ENCODE results near the gene FBN2. TPM values are rescaled to one million over a fixed set of nuclear protein-coding genes. Genes with fewer than 3 reads are reported as not detected.

FBN2 gene
- polyA plus RNA-seq, 1 donor from 2014 or later, result not detected

DNA sequence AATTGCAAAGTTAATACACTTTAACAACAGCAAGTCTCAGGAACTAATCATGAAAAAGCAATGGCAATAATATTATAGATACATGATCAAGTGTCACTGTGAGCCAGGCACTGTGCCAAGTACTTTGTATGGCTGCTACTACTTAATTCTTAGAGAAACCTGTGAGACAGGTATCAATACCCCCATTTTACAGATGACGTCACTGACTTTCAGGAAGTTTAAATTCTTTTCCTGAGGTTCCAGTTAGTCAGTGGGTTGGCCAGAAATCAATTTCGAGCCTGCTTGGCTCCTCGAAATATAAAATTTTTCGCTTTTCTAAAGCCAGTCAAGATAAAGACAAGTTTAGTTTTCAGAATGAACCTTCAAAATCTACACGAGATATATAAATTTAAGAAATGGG lies 324.2 kb downstream of the FBN2 start:
- Mint-ChIP-seq H3K4me1 (peaks cover 0 to 2% (median 0%) of the 10 kb centered on the region in 3 donors), H3K9me3 (no peaks in the 10 kb centered on the region)

DNA sequence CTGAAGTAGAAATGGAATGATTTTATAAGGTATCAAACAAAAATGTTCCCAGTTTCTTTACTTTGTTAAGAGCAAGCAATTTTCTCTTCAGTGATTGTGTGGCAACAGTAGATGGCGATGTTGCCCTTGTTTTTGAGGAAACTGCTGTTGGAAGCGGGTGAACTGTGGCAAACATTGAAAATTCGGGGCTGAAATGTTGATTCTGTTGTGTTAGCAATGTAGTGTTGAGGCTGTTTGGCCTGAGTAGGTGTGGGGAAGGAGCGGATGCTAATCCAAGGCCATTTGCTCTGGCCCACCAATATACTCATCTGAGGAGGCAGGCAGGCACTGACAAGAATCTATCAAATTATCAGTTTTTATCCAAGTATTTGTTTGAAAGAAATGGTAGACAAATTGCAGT lies 324.7 kb downstream of the FBN2 start:
- H3K27ac Mint-ChIP-seq, result no peak overlapping the region

More for the DNA sequence above, 324.2 kb downstream of the FBN2 start:
- Mint-ChIP-seq H3K27me3 (peaks cover 2% of the 10 kb centered on the region), H3K36me3 (no peaks in the 10 kb centered on the region), H3K27ac (no peak overlapping the region), H3K4me3 (no peak overlapping the region)

DNA sequence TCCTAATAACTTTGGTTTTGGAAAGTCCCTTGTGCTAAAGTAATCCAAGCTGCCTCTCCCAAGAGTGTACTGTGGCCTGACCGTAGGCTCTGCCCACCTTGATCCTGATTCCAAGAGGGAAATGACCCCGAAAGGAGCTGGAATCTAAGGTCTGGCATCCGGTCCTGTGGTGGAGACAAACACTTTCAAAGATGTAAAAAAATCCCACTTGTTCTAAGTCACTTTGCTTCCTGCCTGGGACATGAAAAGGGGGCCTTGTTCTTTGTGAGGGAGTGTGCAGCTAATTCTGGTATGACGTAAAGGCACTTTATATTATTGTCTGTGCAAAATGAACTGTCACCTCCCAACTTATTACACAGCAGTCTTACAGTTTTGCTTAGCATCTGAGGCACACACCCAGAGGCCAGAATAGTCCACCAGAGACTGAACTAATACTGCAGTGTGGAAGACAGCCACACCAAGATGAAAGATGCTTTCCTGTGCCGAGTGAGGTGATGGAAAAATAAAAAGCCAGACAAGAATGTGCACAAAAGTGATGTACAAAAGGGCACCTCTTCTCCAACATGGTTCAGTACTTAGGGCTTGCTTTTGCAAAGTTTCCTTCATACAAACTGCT lies 325.7 kb downstream of the FBN2 start:
- Mint-ChIP-seq H3K4me1 (peaks cover 0 to 2% (median 0%) of the 10 kb centered on the region in 3 donors), H3K4me3 (no peak overlapping the region), H3K9me3 (no peaks in the 10 kb centered on the region), H3K27ac (no peak overlapping the region), H3K27me3 (peaks cover 2% of the 10 kb centered on the region), H3K36me3 (no peaks in the 10 kb centered on the region)

More for the DNA sequence above, 324.7 kb downstream of the FBN2 start:
- Mint-ChIP-seq H3K4me3 (no peak overlapping the region), H3K4me1 (peaks cover 0 to 2% (median 0%) of the 10 kb centered on the region in 3 donors), H3K9me3 (no peaks in the 10 kb centered on the region), H3K27me3 (peaks cover 2% of the 10 kb centered on the region), H3K36me3 (no peaks in the 10 kb centered on the region)

DNA sequence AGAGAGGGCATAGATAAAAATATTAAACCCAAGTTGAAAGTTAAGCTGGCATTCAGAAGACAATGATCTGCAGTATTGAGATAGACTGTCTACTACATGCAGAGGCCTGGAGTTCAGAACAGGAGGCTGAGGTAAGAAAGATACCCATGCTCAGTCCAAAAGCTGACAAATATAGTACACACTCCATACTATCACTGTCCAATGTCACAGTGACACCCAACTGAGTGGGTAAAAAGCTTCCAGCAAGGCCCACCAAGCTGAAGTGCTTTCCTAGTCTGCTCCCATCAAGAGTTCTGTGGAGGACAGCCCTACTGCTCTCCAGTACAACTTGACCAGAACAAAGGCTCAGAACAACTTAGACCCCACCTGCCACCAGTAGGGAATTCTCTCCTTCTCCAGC lies 329.6 kb downstream of the FBN2 start:
- Mint-ChIP-seq H3K9me3 (no peaks in the 10 kb centered on the region), H3K27ac (no peak overlapping the region), H3K36me3 (no peaks in the 10 kb centered on the region), H3K4me3 (no peak overlapping the region), H3K4me1 (peaks cover 0 to 2% (median 0%) of the 10 kb centered on the region in 3 donors), H3K27me3 (no peaks in the 10 kb centered on the region)
